H9 (cell line): ENCODE data around the gene IGSF9B. TPM values are rescaled to one million over a fixed set of nuclear protein-coding genes. Genes with fewer than 3 reads are reported as not detected.

Experiments used
- DNase-seq: peaks from one replicate; pipeline ENCODE4 v3.0.0-alpha.2; 2017
- H2AFZ ChIP-seq: one replicate; pipeline ENCODE4 v1.6.1; 2013; ENCODE audit warnings: mild to moderate bottlenecking, low read length, control low read depth, moderate library complexity
- H2AK5ac ChIP-seq: 2 replicates; pipeline ENCODE4 v1.6.1; 2013; ENCODE audit warnings: low read length, control low read depth, mixed read lengths; ENCODE audit not compliant: insufficient read length
- H2BK120ac ChIP-seq: one replicate; pipeline ENCODE4 v1.6.1; 2013; ENCODE audit warnings: low read depth, mild to moderate bottlenecking, low read length, control low read depth, inconsistent platforms; ENCODE audit not compliant: poor library complexity, severe bottlenecking
- H2BK12ac ChIP-seq: 2 replicates; pipeline ENCODE4 v1.6.1; 2013; ENCODE audit warnings: low read length, control low read depth, mixed read lengths, low read depth; ENCODE audit not compliant: insufficient read length
- H2BK15ac ChIP-seq: 2 replicates; pipeline ENCODE4 v1.6.1; 2013; ENCODE audit warnings: low read depth, low read length, control low read depth
- H2BK20ac ChIP-seq: one replicate; pipeline ENCODE4 v1.6.1; 2013; ENCODE audit warnings: low read depth, mild to moderate bottlenecking, low read length, control low read depth, inconsistent platforms; ENCODE audit not compliant: poor library complexity, severe bottlenecking
- H2BK5ac ChIP-seq: 2 replicates; pipeline ENCODE4 v1.6.1; 2013; ENCODE audit warnings: low read length, control low read depth, mixed read lengths; ENCODE audit not compliant: insufficient read length
- H3K14ac ChIP-seq: 2 replicates; pipeline ENCODE4 v1.6.1; 2013; ENCODE audit warnings: low read length, control low read depth; ENCODE audit not compliant: insufficient read depth
- H3K18ac ChIP-seq: 2 replicates; pipeline ENCODE4 v1.6.1; 2013; ENCODE audit warnings: low read depth, mild to moderate bottlenecking, mixed read lengths, low read length, control low read depth; ENCODE audit not compliant: insufficient read length
- H3K23ac ChIP-seq: 2 replicates; pipeline ENCODE4 v1.6.1; 2013; ENCODE audit warnings: low read length, control low read depth, mixed read lengths, low read depth; ENCODE audit not compliant: insufficient read length
- H3K23me2 ChIP-seq: 2 replicates; pipeline ENCODE4 v1.6.1; 2013; ENCODE audit warnings: low read depth, mild to moderate bottlenecking, mixed read lengths, low read length, control low read depth; ENCODE audit not compliant: insufficient read length, poor library complexity, severe bottlenecking
- H3K27ac ChIP-seq: 2 replicates; pipeline ENCODE4 v1.5.1; 2013; ENCODE audit warnings: low read length, control low read depth, mixed read lengths, low read depth; ENCODE audit not compliant: insufficient read length
- H3K27me3 ChIP-seq: 2 replicates; pipeline ENCODE4 v1.6.1; 2013; ENCODE audit warnings: low read length, control low read depth, inconsistent platforms; ENCODE audit not compliant: insufficient read depth
- H3K4ac ChIP-seq: 2 replicates; pipeline ENCODE4 v1.6.1; 2013; ENCODE audit warnings: low read depth, mild to moderate bottlenecking, control low read depth, inconsistent platforms, low read length, moderate library complexity
- H3K4me1 ChIP-seq: 2 replicates; pipeline ENCODE4 v1.6.1; 2013; ENCODE audit warnings: low read length, control low read depth, inconsistent platforms; ENCODE audit not compliant: insufficient read depth
- H3K4me2 ChIP-seq: 2 replicates; pipeline ENCODE4 v1.6.1; 2013; ENCODE audit warnings: low read length, control low read depth, mixed read lengths; ENCODE audit not compliant: insufficient read length, insufficient read depth
- H3K56ac ChIP-seq: 2 replicates; pipeline ENCODE4 v1.6.1; 2013; ENCODE audit warnings: low read depth, mild to moderate bottlenecking, mixed read lengths, low read length, control low read depth; ENCODE audit not compliant: insufficient read length
- H3K79me1 ChIP-seq: 2 replicates; pipeline ENCODE4 v1.6.1; 2013; ENCODE audit warnings: low read depth, mild to moderate bottlenecking, moderate library complexity, low read length, control low read depth, inconsistent platforms; ENCODE audit not compliant: insufficient read depth, poor library complexity, severe bottlenecking
- H3K79me2 ChIP-seq: 2 replicates; pipeline ENCODE4 v1.6.1; 2013; ENCODE audit warnings: low read length, control low read depth, inconsistent platforms; ENCODE audit not compliant: insufficient read depth
- H3K9ac ChIP-seq: 2 replicates; pipeline ENCODE4 v1.6.1; 2013; ENCODE audit warnings: low read length, control low read depth, mixed read lengths; ENCODE audit not compliant: insufficient read length; ENCODE audit errors: extremely low read depth
- H3K9me3 ChIP-seq: one replicate; pipeline ENCODE4 v1.6.1; 2013; ENCODE audit warnings: low read depth, low read length, inconsistent platforms; ENCODE audit not compliant: control insufficient read depth
- H3T11ph ChIP-seq: one replicate; pipeline ENCODE4 v1.6.1; 2013; ENCODE audit warnings: mild to moderate bottlenecking, low read length, control low read depth, inconsistent platforms
- H4K20me1 ChIP-seq: one replicate; pipeline ENCODE4 v1.6.1; 2013; ENCODE audit not compliant: control insufficient read depth, insufficient read length, insufficient read depth
- H4K5ac ChIP-seq: 2 replicates; pipeline ENCODE4 v1.6.1; 2013; ENCODE audit warnings: low read depth, mild to moderate bottlenecking, mixed read lengths, low read length, control low read depth; ENCODE audit not compliant: insufficient read length
- H4K8ac ChIP-seq: replicated peaks from 2 replicates; pipeline ENCODE4 v1.6.1; 2013; ENCODE audit warnings: low read length, control low read depth, mixed read lengths, low read depth; ENCODE audit not compliant: insufficient read length
- H4K91ac ChIP-seq: 2 replicates; pipeline ENCODE4 v1.6.1; 2013; ENCODE audit warnings: low read depth, mild to moderate bottlenecking, moderate library complexity, mixed read lengths, low read length, control low read depth; ENCODE audit not compliant: insufficient read length
- H3K27ac Mint-ChIP-seq, 3 experiments: 2 replicates in 2 of 3; 3 replicates in 1 of 3; pipeline ENCODE4 v1.8.0; 2020 to 2021; ENCODE audit warnings: mixed read lengths in 3 of 3, mild to moderate bottlenecking in 1 of 3, moderate library complexity in 1 of 3
- H3K27me3 Mint-ChIP-seq: 2 replicates; pipeline ENCODE4 v1.8.0; 2021; ENCODE audit warnings: low read depth, mild to moderate bottlenecking, moderate library complexity, mixed read lengths
- H3K36me3 Mint-ChIP-seq, 3 experiments: 2 replicates in 2 of 3; 3 replicates in 1 of 3; pipeline ENCODE4 v1.8.0; 2020 to 2021; ENCODE audit warnings: low read depth in 3 of 3, mixed read lengths in 3 of 3; ENCODE audit not compliant: insufficient read depth in 1 of 3
- H3K4me1 Mint-ChIP-seq, 2 experiments: 2 replicates each; pipeline ENCODE4 v1.8.0; 2020; ENCODE audit warnings: mixed read lengths in 2 of 2
- H3K4me3 Mint-ChIP-seq, 2 experiments: 2 replicates in 1 of 2; 3 replicates in 1 of 2; pipeline ENCODE4 v1.8.0; 2020 to 2021; ENCODE audit warnings: mild to moderate bottlenecking in 2 of 2, mixed read lengths in 2 of 2, moderate library complexity in 1 of 2
- H3K9me3 Mint-ChIP-seq, 2 experiments: 2 replicates in 1 of 2; 3 replicates in 1 of 2; pipeline ENCODE4 v1.8.0; 2020; ENCODE audit warnings: mild to moderate bottlenecking in 2 of 2, mixed read lengths in 2 of 2, moderate library complexity in 1 of 2
- WGBS: extraction: QIAGEN DNeasy Blood & Tissue Kit; methylation state at CpG from one replicate; pipeline ENCODE4 v1.1.7; 2013; ENCODE audit warnings: missing lambda C conversion rate, low lambda C conversion rate, mixed read lengths; ENCODE audit not compliant: insufficient read length; ENCODE audit errors: extremely low coverage; 5-methylcytosine and 5-hydroxymethylcytosine counted together
- total RNA-seq: library from RNA; stranded (reverse); gene quantifications from 2 replicates; pipeline ENCODE4 v1.2.1, GENCODE V29; 2021
- TF ChIP-seq, protein P1 (sequence below): fragments of 200-600 bp; sonication (generic); conservative IDR thresholded peaks from 3 replicates; pipeline ENCODE4 v1.8.0; 2021; ENCODE audit warnings: antibody characterized with exemption, mild to moderate bottlenecking

The IGSF9B gene
- total RNA-seq, 1 experiment from 2014 or later, result 25.7 TPM

- Mint-ChIP-seq H3K9me3 (no peaks in the 10 kb centered on the region), H3K36me3 (no peaks in the 10 kb centered on the region; a peak in 1 of 7 replicates), H3K4me1 (peaks cover 5 to 17% of the 10 kb centered on the region in 2 experiments; a peak in 3 of 4 replicates), H3K4me3 (no peak overlapping the region), H3K27ac (no peak overlapping the region), H3K27me3 (peaks cover 20% of the 10 kb centered on the region)
- Histone ChIP-seq H2AK5ac (no peak overlapping the region), H3K23me2 (no peaks in the 10 kb centered on the region), H4K20me1 (no peaks in the 10 kb centered on the region), H2BK20ac (no peak overlapping the region), H3K18ac (no peak overlapping the region), H3K79me1 (no peaks in the 10 kb centered on the region), H3K27ac (no peak overlapping the region), H3K23ac (no peak overlapping the region), H2BK15ac (no peak overlapping the region), H2BK5ac (no peak overlapping the region), H3K79me2 (no peaks in the 10 kb centered on the region), H2AFZ (no peak overlapping the region), H3K9ac (no peak overlapping the region), H4K8ac (no peak overlapping the region), H4K5ac (no peak overlapping the region), H3K4ac (no peak overlapping the region), H3K27me3 (no peaks in the 10 kb centered on the region), H2BK120ac (no peak overlapping the region), H3K14ac (no peak overlapping the region), H3K4me1 (no peaks in the 10 kb centered on the region), H3T11ph (no peak overlapping the region), H4K91ac (no peak overlapping the region), H3K56ac (no peak overlapping the region), H2BK12ac (no peak overlapping the region), H3K9me3 (no peaks in the 10 kb centered on the region), H3K4me2 (no peak overlapping the region)
- TF ChIP-seq, protein P1, sequence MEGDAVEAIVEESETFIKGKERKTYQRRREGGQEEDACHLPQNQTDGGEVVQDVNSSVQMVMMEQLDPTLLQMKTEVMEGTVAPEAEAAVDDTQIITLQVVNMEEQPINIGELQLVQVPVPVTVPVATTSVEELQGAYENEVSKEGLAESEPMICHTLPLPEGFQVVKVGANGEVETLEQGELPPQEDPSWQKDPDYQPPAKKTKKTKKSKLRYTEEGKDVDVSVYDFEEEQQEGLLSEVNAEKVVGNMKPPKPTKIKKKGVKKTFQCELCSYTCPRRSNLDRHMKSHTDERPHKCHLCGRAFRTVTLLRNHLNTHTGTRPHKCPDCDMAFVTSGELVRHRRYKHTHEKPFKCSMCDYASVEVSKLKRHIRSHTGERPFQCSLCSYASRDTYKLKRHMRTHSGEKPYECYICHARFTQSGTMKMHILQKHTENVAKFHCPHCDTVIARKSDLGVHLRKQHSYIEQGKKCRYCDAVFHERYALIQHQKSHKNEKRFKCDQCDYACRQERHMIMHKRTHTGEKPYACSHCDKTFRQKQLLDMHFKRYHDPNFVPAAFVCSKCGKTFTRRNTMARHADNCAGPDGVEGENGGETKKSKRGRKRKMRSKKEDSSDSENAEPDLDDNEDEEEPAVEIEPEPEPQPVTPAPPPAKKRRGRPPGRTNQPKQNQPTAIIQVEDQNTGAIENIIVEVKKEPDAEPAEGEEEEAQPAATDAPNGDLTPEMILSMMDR, result no peak
- no peak for DNase-seq
- no CpG with 5 or more reads among the region's 7 CpGs for WGBS
Observed at GRCh38 chr11:133993107-133993506, 36.3 kb upstream of the IGSF9B start.
